Activated T-cell treated with anti-CD3 and anti-CD28 coated beads, Interleukin-2, amount 50 U/mL, for 72 hours (primary cell): ENCODE data around the gene TLN1. TPM values are rescaled to one million over a fixed set of nuclear protein-coding genes. Genes with fewer than 3 reads are reported as not detected.

Experiments used
- ATAC-seq, 2 donors: fragments of 150-1000 bp; cut with Tn5 transposase; replicated peaks in 1 of 2; 2 replicates each; pipeline ENCODE4 v1.10.0; 2021; ENCODE audit warnings: moderate library complexity in 2 of 2, mild to moderate bottlenecking in 1 of 2
- DNase-seq, 2 donors: peaks; one replicate each; pipeline ENCODE4 v3.0.0; 2021 to 2022; ENCODE audit warnings: mixed read lengths in 1 of 2
- H3K27ac Mint-ChIP-seq: one replicate; pipeline ENCODE4 v1.8.0; 2022; ENCODE audit warnings: mild to moderate bottlenecking, moderate library complexity, mixed read lengths
- H3K27me3 Mint-ChIP-seq: one replicate; pipeline ENCODE4 v1.8.0; 2022; ENCODE audit warnings: low read depth, mixed read lengths
- H3K36me3 Mint-ChIP-seq, 2 donors: one replicate each; pipeline ENCODE4 v1.8.0; 2022; ENCODE audit warnings: mixed read lengths in 2 of 2, mild to moderate bottlenecking in 1 of 2; ENCODE audit not compliant: insufficient read depth in 2 of 2
- H3K4me1 Mint-ChIP-seq: one replicate; pipeline ENCODE4 v1.8.0; 2022; ENCODE audit warnings: low read depth, mixed read lengths
- H3K4me3 Mint-ChIP-seq, 2 donors: one replicate each; pipeline ENCODE4 v1.8.0; 2022; ENCODE audit warnings: mild to moderate bottlenecking in 2 of 2, mixed read lengths in 2 of 2, moderate library complexity in 2 of 2
- H3K9me3 Mint-ChIP-seq, 2 donors: one replicate each; pipeline ENCODE4 v1.8.0; 2022; ENCODE audit warnings: mixed read lengths in 2 of 2
- total RNA-seq, 2 donors: library from RNA; stranded (reverse); gene quantifications; one replicate each; pipeline ENCODE4 v1.2.3, GENCODE V29; 2022

Gene TLN1
- total RNA-seq, 2 donors from 2014 or later, result 200 to 235 TPM

DNA sequence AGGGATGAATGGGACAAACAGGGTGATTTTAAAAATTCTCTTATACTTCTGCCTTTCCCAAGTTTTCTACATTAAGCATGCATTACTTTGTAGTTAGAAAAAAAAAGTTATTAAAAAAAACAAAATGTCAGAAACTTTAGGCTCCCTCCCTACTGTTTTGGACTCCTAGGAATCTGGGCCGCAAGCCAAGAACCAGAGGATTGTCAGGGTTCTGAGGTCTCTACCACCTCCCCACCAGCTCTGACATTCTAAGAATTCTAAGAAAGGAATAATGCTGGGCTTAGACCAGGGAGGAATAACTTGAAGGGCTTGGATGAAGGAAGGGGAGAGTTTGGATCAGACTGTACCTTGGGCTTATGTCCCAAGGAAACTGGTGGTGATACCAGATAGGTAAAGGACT is 66.0 kb downstream of the TLN1 start:
- peak overlapping the region; percentile 91 to 96 for H3K4me3 Mint-ChIP-seq
- H3K27me3 Mint-ChIP-seq, result no peaks in the 10 kb centered on the region
- peaks cover 0 to 6% of the 10 kb centered on the region in 2 donors for H3K36me3 Mint-ChIP-seq
- ATAC-seq (no peak), DNase-seq (no peak)
- peaks cover 5% of the 10 kb centered on the region in 2 donors for H3K9me3 Mint-ChIP-seq
- no peak overlapping the region for H3K27ac Mint-ChIP-seq
- H3K4me1 Mint-ChIP-seq, result peaks cover 49% of the 10 kb centered on the region

DNA sequence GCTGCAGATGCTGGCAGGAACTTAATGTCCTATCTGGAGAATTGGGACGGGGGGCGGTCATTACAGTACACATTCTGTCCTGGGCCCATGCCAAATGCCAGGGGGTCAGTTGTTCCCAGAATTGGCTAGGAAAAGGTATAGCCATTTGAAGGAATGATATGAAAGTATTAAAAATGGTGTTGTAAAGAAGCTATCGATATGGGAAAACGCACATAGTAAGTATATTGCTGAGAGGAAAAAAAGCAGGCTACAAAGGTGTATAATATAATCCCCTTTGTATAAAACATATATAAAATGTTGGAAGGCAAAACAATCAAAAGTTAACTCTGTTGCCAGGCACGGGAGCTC is 66.5 kb downstream of the TLN1 start:
- ATAC-seq (no peak), DNase-seq (no peak)
- peak overlapping the region; percentile 91 to 96 for H3K4me3 Mint-ChIP-seq
- H3K36me3 Mint-ChIP-seq, result peaks cover 0 to 6% of the 10 kb centered on the region in 2 donors
- H3K27me3 Mint-ChIP-seq, result no peaks in the 10 kb centered on the region
- H3K9me3 Mint-ChIP-seq, result peaks cover 5% of the 10 kb centered on the region in 2 donors
- peak overlapping the region; percentile 86 for H3K27ac Mint-ChIP-seq
- H3K4me1 Mint-ChIP-seq, result peaks cover 55% of the 10 kb centered on the region

DNA sequence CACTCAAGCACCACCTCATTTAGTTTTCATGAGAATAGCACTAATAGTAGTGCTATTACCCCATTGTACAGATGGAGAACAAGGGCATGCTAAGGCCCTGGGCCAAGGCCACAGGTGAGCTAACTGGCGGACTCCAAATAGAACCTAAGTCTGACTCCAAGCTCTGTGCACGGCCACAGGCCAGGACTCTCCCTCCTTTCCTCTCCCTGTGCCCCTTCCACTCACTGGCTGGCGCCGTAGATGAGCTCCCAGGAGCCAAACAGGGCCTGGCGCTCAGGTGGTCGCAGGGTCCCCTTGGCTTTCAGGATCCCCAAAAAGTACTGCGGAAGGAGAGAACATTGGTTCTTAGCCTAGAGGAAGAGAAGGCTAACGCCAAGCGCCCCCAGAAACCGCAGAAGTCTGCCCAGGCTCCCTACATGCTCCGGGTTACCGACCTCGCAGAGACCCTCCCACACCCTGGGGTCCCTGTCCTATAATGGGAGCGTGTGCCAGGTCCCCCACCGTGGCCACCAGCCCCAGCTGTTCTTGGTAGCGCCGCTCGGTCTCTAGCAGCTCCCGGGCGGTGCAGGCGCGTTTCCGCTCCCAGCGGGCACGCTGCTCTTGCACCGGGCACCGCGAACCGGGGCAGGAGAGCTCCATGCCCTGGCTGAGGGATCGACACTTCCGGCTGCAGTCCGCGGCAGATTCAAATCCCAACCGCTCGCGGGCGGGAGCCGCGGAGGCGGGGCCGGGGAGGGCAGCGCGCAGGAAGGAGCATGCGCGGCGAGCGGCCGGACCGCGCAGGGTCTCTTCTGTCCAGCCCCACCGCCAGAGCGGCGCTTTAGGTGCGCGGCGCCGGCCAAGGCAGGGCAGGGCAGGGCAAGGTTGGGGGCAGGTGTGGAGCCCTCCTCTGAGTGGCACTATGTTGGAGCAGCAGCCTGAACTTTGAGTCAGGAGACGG is 67.2 kb downstream of the TLN1 start, which contains the start of gene ARHGEF39:
Gene ARHGEF39, minus strand, starts transcription at position 665 of the 940 bp plus-strand sequence. Its CDS starts 26 bp downstream, at position 639.
- peaks cover 5% of the 10 kb centered on the region in 2 donors for H3K9me3 Mint-ChIP-seq
- DNase-seq (peak; percentile 81 to 88), ATAC-seq (peak; percentile 90 to 94)
- H3K27me3 Mint-ChIP-seq, result no peaks in the 10 kb centered on the region
- H3K27ac Mint-ChIP-seq, result peak within 1 kb of the TSS; percentile 86
- H3K4me3 Mint-ChIP-seq, result peak within 1 kb of the TSS; percentile 91 to 96
- peaks cover 2 to 6% of the 10 kb centered on the region in 2 donors for H3K36me3 Mint-ChIP-seq
- peaks cover 61% of the 10 kb centered on the region for H3K4me1 Mint-ChIP-seq

DNA sequence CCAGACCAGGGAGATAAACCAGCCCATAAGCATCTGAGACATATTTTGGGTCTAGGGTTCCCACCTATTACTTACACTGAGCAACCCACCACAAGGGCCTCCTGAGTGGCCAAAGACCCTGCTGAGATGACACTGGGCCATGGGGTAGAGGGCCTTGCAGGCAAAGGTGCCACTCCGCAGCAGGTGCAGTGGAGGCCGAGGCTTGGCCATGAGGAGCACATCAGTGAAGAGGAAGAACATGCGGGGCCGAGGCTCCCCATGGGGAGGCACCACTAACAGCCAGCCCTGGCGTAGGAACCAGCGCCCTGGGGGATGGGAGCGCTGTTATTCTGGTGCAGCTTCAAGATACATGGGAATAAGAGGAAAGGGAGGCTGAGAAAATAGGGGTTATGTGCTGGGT is 69.6 kb downstream of the TLN1 start:
- peak overlapping the region; percentile 53 for H3K27ac Mint-ChIP-seq
- H3K4me1 Mint-ChIP-seq, result peaks cover 79% of the 10 kb centered on the region
- peak overlapping the region; percentile 33 to 52 for H3K4me3 Mint-ChIP-seq
- DNase-seq, result no peak
- peaks cover 4 to 9% of the 10 kb centered on the region in 2 donors for H3K36me3 Mint-ChIP-seq
- no peaks in the 10 kb centered on the region for H3K27me3 Mint-ChIP-seq
- no peak for ATAC-seq
- H3K9me3 Mint-ChIP-seq, result peaks cover 0 to 2% of the 10 kb centered on the region in 2 donors

DNA sequence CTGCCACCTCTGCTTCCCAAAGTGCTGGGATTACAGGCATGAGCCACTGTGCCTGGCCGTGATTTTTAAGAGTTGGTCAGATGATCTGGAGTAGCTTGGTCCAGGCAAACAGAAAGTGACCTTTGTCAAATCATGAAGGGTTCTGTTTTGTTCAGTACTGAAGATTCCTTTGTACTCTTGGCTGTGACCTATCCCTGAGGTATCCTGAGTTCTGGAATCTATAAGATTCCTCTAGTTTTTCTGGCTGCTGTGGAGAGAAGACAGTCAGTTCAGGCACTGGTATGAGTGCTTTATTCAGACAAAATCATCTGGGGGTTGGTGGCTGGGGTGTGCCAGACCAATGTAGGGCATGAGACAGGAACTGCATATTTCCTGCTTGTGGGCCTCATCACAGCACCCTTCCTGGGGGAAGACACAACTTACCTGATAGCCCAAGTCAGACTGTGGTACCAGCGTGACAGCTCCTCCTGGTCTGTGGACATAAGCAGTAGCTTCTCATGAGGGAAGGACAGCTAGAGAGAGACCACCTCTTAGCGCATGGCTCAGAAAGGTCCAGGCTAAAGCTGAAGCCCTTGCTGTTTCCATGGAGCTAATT is 70.1 kb downstream of the TLN1 start:
- no peaks in the 10 kb centered on the region for H3K9me3 Mint-ChIP-seq
- peaks cover 4% of the 10 kb centered on the region for H3K27me3 Mint-ChIP-seq
- peak overlapping the region; percentile 53 for H3K27ac Mint-ChIP-seq
- peak overlapping the region in 1 of 2 donors; percentile 52 for H3K4me3 Mint-ChIP-seq
- peaks cover 4 to 9% of the 10 kb centered on the region in 2 donors for H3K36me3 Mint-ChIP-seq
- peaks cover 85% of the 10 kb centered on the region for H3K4me1 Mint-ChIP-seq
- ATAC-seq (no peak), DNase-seq (no peak)

DNA sequence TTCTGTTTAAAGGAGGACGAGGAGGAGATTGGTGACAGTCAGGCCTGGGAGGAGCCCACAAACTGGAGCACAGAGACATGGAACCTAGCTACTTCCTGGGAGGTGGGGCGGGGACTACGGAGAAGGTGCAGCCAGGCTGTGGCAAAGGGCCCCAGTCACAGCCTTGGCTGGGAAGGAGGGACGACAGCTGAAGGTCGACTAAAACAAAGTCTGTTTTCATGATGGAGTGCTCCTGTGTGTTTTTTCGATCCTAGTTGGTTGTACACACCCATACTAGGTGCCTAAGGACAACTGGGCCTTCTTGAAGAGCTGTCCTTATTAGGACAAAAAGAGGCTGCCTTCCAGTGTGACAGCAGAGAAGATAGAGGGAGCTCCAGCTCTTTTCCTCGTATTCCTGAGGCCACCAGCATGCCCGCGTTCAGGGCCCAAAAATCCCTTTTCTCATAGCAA is 71.0 kb downstream of the TLN1 start:
- Mint-ChIP-seq H3K9me3 (no peaks in the 10 kb centered on the region), H3K4me3 (peak overlapping the region in 1 of 2 donors; percentile 51)

DNA sequence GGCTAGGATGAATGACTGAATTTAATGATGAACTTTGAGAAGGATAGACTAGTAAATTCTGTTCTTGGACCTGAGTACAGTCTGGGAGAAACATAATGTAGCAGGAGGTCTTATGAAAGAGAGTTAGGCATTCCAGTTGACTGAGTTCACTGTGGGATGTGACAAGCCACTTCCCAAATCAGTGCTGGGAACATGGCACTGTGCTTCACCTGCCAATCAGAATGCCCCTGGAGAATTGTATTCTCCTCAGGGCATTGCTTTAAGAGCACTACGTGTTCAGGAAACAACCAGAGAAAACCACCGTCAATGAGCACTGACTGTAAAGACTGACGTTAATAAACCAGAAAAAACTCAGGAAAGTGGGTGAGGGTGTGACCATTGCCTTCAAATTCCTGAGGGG is 72.7 kb downstream of the TLN1 start:
- no peak for DNase-seq
- peak overlapping the region; percentile 87 for H3K27ac Mint-ChIP-seq

More for the DNA sequence above, 71.0 kb downstream of the TLN1 start:
- Mint-ChIP-seq H3K27me3 (peaks cover 4% of the 10 kb centered on the region), H3K36me3 (peaks cover 4 to 9% of the 10 kb centered on the region in 2 donors), H3K4me1 (peaks cover 90% of the 10 kb centered on the region), H3K27ac (no peak overlapping the region)
- ATAC-seq, result no peak
- no peak for DNase-seq

DNA sequence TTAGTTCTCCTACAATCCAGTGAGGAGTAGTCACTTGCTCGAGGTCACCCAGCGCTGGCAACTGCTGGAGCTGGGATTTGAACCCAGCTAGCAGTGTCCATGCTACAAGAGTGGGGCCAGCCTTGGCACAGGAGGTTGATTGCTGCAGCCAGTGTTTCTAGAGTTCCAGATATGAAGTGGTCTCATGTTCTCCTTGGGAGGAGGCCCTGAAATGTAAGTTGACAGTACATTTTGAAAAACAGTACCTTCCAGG is 73.1 kb downstream of the TLN1 start:
- ATAC-seq (no peak), DNase-seq (no peak)
- H3K27me3 Mint-ChIP-seq, result peaks cover 4% of the 10 kb centered on the region
- peak overlapping the region; percentile 87 for H3K27ac Mint-ChIP-seq
- no peaks in the 10 kb centered on the region for H3K9me3 Mint-ChIP-seq
- peak overlapping the region; percentile 91 to 93 for H3K4me3 Mint-ChIP-seq
- H3K36me3 Mint-ChIP-seq, result peaks cover 4 to 9% of the 10 kb centered on the region in 2 donors
- peaks cover 76% of the 10 kb centered on the region for H3K4me1 Mint-ChIP-seq

More for the DNA sequence above, 72.7 kb downstream of the TLN1 start:
- no peak for ATAC-seq
- H3K9me3 Mint-ChIP-seq, result no peaks in the 10 kb centered on the region
- H3K4me1 Mint-ChIP-seq, result peaks cover 80% of the 10 kb centered on the region
- peaks cover 4 to 9% of the 10 kb centered on the region in 2 donors for H3K36me3 Mint-ChIP-seq
- peak overlapping the region; percentile 91 to 93 for H3K4me3 Mint-ChIP-seq
- H3K27me3 Mint-ChIP-seq, result peaks cover 4% of the 10 kb centered on the region

DNA sequence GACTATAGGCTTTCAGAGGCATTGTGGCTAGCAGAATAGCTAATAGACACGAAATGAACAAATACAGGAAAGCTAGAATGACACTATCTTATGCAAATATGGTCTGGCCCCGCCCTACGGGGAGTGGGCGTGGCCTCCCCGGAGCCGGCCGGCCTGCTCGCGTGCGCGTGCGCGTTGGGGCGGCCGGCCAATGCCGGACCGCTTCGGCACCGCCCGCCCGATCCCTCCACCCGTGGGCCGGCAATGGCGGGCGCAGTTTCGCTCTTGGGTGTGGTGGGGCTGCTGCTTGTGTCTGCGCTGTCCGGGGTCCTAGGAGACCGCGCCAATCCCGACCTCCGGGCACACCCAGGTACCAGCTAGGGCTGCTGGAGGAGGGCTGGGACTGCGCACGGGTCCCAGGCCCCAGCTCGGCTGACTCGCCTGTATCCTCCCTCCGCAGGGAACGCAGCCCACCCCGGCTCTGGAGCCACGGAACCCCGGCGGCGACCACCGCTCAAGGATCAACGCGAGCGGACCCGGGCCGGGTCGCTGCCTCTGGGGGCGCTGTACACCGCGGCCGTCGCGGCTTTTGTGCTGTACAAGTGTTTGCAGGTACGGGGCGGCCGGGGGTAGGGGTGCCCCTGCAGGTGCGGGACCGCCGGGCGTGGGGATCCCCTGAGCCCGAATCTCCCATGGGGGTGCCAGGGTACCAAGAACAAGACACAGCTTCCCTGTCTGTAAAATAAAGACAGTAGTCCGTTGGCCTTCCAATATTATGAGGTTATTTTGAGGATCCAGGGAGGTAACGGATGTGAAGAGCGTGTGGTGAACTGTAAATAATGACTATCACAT is 73.6 kb downstream of the TLN1 start, which contains the start of gene CCDC107:
Gene CCDC107, plus strand, starts transcription at position 156 of the 831 bp plus-strand sequence. Its CDS starts 88 bp downstream, at position 244.
- peak; percentile 66 to 72 for ATAC-seq
- H3K27me3 Mint-ChIP-seq, result peaks cover 4% of the 10 kb centered on the region
- peaks cover 74% of the 10 kb centered on the region for H3K4me1 Mint-ChIP-seq
- peak within 1 kb of the TSS; percentile 100 for H3K27ac Mint-ChIP-seq
- peak; percentile 86 to 90 for DNase-seq
- H3K9me3 Mint-ChIP-seq, result no peaks in the 10 kb centered on the region
- H3K4me3 Mint-ChIP-seq, result peak within 1 kb of the TSS; percentile 91 to 93
- peaks cover 4 to 9% of the 10 kb centered on the region in 2 donors for H3K36me3 Mint-ChIP-seq

DNA sequence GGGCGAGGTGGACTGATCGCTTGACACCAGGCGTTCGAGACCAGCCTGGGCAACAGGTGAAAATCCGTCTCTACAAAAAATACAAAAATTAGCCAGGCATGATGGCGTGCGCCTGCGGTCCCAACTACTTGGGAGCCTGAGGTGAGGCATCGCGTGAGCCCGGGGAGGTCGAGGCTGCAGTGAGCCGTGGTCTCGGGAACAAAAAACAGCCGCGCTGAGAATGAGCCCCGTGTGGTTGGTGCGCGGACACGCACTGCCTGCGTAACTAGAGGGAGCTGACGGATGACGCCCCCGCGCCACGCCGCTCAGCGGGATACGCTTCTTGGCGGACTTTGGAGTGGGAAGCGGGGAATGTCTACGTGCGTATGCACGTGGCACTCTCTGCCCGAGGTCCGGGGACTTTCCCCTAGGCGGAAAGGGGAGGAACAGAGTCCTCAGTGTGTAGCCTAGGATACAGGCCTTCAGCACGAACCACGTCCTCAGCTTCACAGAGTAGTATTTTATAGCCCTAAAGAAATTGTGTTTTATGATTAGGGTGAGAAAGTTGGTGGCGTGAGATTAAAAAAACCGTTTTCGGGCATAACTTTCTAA is 74.4 kb downstream of the TLN1 start, which contains the start of gene RMRP:
Gene RMRP, minus strand, starts transcription at position 474 of the 591 bp plus-strand sequence.
- no peaks in the 10 kb centered on the region for H3K9me3 Mint-ChIP-seq
- H3K27me3 Mint-ChIP-seq, result peaks cover 4% of the 10 kb centered on the region
- H3K4me1 Mint-ChIP-seq, result peaks cover 71% of the 10 kb centered on the region
- H3K27ac Mint-ChIP-seq, result peak within 1 kb of the TSS; percentile 100
- H3K36me3 Mint-ChIP-seq, result peaks cover 4 to 6% of the 10 kb centered on the region in 2 donors
- peak within 1 kb of the TSS; percentile 91 to 93 for H3K4me3 Mint-ChIP-seq
- peak; percentile 95 to 96 for ATAC-seq
- peak; percentile 92 to 96 for DNase-seq

DNA sequence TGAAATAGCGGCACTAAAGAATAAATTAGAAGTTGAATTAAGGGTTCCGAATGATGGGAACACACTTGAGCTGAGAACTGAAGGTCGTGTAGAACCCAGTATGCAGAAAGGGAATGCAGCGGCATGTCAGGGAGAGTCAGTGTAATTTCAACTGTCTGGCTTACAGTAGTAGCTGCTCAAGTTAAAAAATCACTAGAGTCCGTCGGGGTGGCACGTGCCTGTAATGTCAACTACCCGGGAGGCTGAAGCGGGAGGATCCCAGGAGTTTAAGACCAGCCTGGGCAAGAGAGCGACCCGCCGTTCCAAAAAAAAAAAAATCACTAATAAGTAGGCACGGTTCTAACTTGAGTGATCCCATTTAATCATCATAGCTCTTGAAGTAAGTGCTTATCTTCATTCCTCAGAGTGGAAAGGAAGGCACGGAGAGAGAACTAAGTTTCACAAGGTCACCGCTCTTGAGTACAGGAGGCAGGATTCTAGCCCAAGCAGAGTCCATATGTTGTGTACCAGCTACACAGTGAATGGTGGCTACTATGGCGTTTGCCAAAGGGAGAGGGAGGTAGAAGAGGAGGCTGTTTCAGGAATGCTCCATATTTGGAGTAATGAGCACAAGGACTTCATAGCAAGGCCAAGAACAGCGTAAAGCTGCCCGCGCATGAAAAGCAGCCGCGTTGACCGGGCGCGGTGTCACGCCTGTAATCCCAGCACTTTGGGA is 75.0 kb downstream of the TLN1 start:
- no peak for DNase-seq
- Mint-ChIP-seq H3K4me1 (peaks cover 71% of the 10 kb centered on the region), H3K27ac (peak overlapping the region; percentile 100), H3K36me3 (peaks cover 3 to 4% of the 10 kb centered on the region in 2 donors), H3K27me3 (peaks cover 4% of the 10 kb centered on the region), H3K4me3 (peak overlapping the region; percentile 91 to 93), H3K9me3 (no peaks in the 10 kb centered on the region)
- no peak for ATAC-seq

DNA sequence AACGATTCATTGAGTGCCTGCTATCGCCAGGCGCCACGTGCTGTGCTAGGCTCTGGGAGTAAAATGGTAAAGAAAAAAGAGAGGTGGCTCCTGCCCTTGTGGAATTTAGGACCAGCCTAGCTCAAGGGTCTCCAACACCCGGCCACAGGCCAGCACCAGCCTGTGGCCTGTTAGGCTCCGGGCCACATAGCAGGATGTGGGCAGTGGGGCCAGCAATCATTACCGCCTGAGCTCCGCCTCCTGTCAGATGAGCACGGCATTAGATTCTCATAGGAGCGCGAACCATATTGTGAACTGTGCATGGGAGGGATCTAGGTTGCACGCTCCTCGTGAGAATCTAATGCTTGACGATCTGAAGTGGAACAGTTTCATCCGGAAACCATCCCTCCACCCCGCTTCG is 75.6 kb downstream of the TLN1 start:
- ATAC-seq, result no peak
- H3K27ac Mint-ChIP-seq, result peak overlapping the region; percentile 100
- DNase-seq, result no peak
- H3K36me3 Mint-ChIP-seq, result peaks cover 3 to 4% of the 10 kb centered on the region in 2 donors
- peaks cover 4% of the 10 kb centered on the region for H3K27me3 Mint-ChIP-seq
- peaks cover 71% of the 10 kb centered on the region for H3K4me1 Mint-ChIP-seq
- H3K9me3 Mint-ChIP-seq, result no peaks in the 10 kb centered on the region
- peak overlapping the region; percentile 11 to 93 for H3K4me3 Mint-ChIP-seq
